ENCODE results near the gene TIAM1.

The TIAM1 gene

DNA sequence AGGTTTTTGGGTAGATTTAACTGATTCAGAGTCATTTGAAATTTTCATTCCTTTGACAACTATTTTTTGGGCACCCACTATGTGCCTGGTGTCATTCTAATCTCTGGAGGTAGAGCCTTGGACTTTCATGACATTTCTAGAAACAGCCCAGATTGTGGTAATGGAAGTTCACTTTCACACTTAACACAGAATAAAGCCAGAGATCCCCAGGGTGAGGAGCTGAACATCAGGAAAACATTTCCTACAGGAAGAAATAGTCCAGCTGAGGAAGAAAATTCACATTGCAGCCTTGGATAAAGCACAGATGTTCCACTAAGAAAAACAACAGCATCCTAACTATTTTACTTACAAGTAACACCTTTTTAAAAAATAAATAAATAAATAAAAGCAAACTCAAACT is 203.4 kb downstream of the TIAM1 start:
- H3K79me2 ChIP-seq (ENCODE audit: low read length), result no peaks in the 10 kb centered on the region
- TF ChIP-seq EZH2phosphoT487 (IDR thresholded peaks at IDR 0.05; ENCODE audit: low read depth), result no peak
- TF ChIP-seq, protein P1, sequence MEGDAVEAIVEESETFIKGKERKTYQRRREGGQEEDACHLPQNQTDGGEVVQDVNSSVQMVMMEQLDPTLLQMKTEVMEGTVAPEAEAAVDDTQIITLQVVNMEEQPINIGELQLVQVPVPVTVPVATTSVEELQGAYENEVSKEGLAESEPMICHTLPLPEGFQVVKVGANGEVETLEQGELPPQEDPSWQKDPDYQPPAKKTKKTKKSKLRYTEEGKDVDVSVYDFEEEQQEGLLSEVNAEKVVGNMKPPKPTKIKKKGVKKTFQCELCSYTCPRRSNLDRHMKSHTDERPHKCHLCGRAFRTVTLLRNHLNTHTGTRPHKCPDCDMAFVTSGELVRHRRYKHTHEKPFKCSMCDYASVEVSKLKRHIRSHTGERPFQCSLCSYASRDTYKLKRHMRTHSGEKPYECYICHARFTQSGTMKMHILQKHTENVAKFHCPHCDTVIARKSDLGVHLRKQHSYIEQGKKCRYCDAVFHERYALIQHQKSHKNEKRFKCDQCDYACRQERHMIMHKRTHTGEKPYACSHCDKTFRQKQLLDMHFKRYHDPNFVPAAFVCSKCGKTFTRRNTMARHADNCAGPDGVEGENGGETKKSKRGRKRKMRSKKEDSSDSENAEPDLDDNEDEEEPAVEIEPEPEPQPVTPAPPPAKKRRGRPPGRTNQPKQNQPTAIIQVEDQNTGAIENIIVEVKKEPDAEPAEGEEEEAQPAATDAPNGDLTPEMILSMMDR (IDR thresholded peaks at IDR 0.05; ENCODE audit: low read depth, low read length), result no peak
- no peak overlapping the region for H2AFZ ChIP-seq (ENCODE audit: low read depth, low read length)
- H3K4me3 ChIP-seq (ENCODE audit: low read length), result no peak overlapping the region
- H3K4me1 ChIP-seq (ENCODE audit: low read length), result no peaks in the 10 kb centered on the region
- no peaks in the 10 kb centered on the region for H3K27me3 ChIP-seq (ENCODE audit: low read depth, low read length)
- no peak overlapping the region for H3K4me2 ChIP-seq (ENCODE audit: low read length)
- H3K36me3 ChIP-seq (replicated peaks; ENCODE audit: low read depth, low read length), result no peaks in the 10 kb centered on the region
- no peak overlapping the region for H3K27ac ChIP-seq (ENCODE audit: low read length)
- H3K9me3 ChIP-seq (ENCODE audit: insufficient read depth, low read length), result no peaks in the 10 kb centered on the region
- no peak overlapping the region for H3K9ac ChIP-seq (ENCODE audit: low read length)
- no peaks in the 10 kb centered on the region for H4K20me1 ChIP-seq (ENCODE audit: insufficient read depth, low read length)

- no peaks in the 10 kb centered on the region for H4K20me1 ChIP-seq (ENCODE audit: insufficient read depth, low read length)
- H3K9ac ChIP-seq (ENCODE audit: low read length), result no peak overlapping the region
- no peaks in the 10 kb centered on the region for H3K36me3 ChIP-seq (replicated peaks; ENCODE audit: low read depth, low read length)
- no peak overlapping the region for H3K4me3 ChIP-seq (ENCODE audit: low read length)
- H2AFZ ChIP-seq (ENCODE audit: low read depth, low read length), result no peak overlapping the region
- no peaks in the 10 kb centered on the region for H3K4me1 ChIP-seq (ENCODE audit: low read length)
- no peaks in the 10 kb centered on the region for H3K79me2 ChIP-seq (ENCODE audit: low read length)
- H3K4me2 ChIP-seq (ENCODE audit: low read length), result no peak overlapping the region
- TF ChIP-seq EZH2phosphoT487 (IDR thresholded peaks at IDR 0.05; ENCODE audit: low read depth), result no peak
- TF ChIP-seq, protein P1 (IDR thresholded peaks at IDR 0.05; ENCODE audit: low read depth, low read length), result no peak
- no peaks in the 10 kb centered on the region for H3K9me3 ChIP-seq (ENCODE audit: insufficient read depth, low read length)
- H3K27me3 ChIP-seq (ENCODE audit: low read depth, low read length), result no peaks in the 10 kb centered on the region
- H3K27ac ChIP-seq (ENCODE audit: low read length), result no peak overlapping the region
Observed at GRCh38 chr21:31140025-31140424, 204.0 kb downstream of the TIAM1 start.

DNA sequence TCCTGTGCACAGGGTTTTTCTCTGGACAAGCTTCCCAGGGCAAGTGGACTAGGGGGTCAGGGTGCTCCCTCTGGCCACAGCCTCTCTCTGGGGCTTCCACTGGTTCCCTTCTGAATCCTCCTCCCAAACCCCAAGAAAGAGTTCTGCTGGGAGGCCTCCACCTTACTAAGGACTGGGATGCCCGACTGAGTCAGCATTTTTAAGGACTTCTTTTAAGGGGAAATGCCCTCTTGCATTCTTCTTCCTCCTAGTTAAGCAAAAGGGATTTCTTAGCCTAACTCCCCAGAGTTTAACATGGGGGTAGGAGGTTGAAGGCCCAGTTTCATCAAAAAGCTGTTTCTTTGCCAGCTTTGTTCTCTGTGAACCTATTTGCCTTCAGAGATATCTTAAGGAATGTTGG is 206.1 kb downstream of the TIAM1 start:
- H4K20me1 ChIP-seq (ENCODE audit: insufficient read depth, low read length), result no peaks in the 10 kb centered on the region
- TF ChIP-seq, protein P1 (IDR thresholded peaks at IDR 0.05; ENCODE audit: low read depth, low read length), result no peak
- no peak overlapping the region for H3K4me3 ChIP-seq (ENCODE audit: low read length)
- H3K79me2 ChIP-seq (ENCODE audit: low read length), result no peaks in the 10 kb centered on the region
- H3K4me1 ChIP-seq (ENCODE audit: low read length), result no peaks in the 10 kb centered on the region
- H3K36me3 ChIP-seq (replicated peaks; ENCODE audit: low read depth, low read length), result no peaks in the 10 kb centered on the region
- H3K27me3 ChIP-seq (ENCODE audit: low read depth, low read length), result no peaks in the 10 kb centered on the region
- H2AFZ ChIP-seq (ENCODE audit: low read depth, low read length), result no peak overlapping the region
- H3K9me3 ChIP-seq (ENCODE audit: insufficient read depth, low read length), result no peaks in the 10 kb centered on the region
- no peak overlapping the region for H3K27ac ChIP-seq (ENCODE audit: low read length)
- no peak overlapping the region for H3K4me2 ChIP-seq (ENCODE audit: low read length)
- no peak overlapping the region for H3K9ac ChIP-seq (ENCODE audit: low read length)

GRCh38 chr21:31136891-31137290 is 207.2 kb downstream of the TIAM1 start:
- no peak overlapping the region for H2AFZ ChIP-seq (ENCODE audit: low read depth, low read length)
- H3K4me2 ChIP-seq (ENCODE audit: low read length), result no peak overlapping the region
- no peak overlapping the region for H3K4me3 ChIP-seq (ENCODE audit: low read length)
- H3K79me2 ChIP-seq (ENCODE audit: low read length), result no peaks in the 10 kb centered on the region
- no peaks in the 10 kb centered on the region for H3K36me3 ChIP-seq (replicated peaks; ENCODE audit: low read depth, low read length)
- no peak overlapping the region for H3K9ac ChIP-seq (ENCODE audit: low read length)
- no peaks in the 10 kb centered on the region for H3K4me1 ChIP-seq (ENCODE audit: low read length)
- no peaks in the 10 kb centered on the region for H4K20me1 ChIP-seq (ENCODE audit: insufficient read depth, low read length)
- H3K9me3 ChIP-seq (ENCODE audit: insufficient read depth, low read length), result no peaks in the 10 kb centered on the region
- TF ChIP-seq, protein P1 (IDR thresholded peaks at IDR 0.05; ENCODE audit: low read depth, low read length), result no peak
- TF ChIP-seq EZH2phosphoT487 (IDR thresholded peaks at IDR 0.05; ENCODE audit: low read depth), result no peak
- H3K27ac ChIP-seq (ENCODE audit: low read length), result no peak overlapping the region
- H3K27me3 ChIP-seq (ENCODE audit: low read depth, low read length), result no peaks in the 10 kb centered on the region

Data from OCI-LY3 (cell line).